Embryonic facial prominence (tissue), 1 donor: Measurements from ENCODE around the gene EXOC6.
A peak's percentile ranks its signal among the peaks of the same experiment; 100 is the strongest.

Source experiments
- DNase-seq: peaks from one replicate; pipeline ENCODE4 v3.0.0-alpha.2; 2016; ENCODE audit errors: extremely low spot score

EXOC6 gene, protein sequence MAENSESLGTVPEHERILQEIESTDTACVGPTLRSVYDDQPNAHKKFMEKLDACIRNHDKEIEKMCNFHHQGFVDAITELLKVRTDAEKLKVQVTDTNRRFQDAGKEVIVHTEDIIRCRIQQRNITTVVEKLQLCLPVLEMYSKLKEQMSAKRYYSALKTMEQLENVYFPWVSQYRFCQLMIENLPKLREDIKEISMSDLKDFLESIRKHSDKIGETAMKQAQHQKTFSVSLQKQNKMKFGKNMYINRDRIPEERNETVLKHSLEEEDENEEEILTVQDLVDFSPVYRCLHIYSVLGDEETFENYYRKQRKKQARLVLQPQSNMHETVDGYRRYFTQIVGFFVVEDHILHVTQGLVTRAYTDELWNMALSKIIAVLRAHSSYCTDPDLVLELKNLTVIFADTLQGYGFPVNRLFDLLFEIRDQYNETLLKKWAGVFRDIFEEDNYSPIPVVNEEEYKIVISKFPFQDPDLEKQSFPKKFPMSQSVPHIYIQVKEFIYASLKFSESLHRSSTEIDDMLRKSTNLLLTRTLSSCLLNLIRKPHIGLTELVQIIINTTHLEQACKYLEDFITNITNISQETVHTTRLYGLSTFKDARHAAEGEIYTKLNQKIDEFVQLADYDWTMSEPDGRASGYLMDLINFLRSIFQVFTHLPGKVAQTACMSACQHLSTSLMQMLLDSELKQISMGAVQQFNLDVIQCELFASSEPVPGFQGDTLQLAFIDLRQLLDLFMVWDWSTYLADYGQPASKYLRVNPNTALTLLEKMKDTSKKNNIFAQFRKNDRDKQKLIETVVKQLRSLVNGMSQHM

DNA sequence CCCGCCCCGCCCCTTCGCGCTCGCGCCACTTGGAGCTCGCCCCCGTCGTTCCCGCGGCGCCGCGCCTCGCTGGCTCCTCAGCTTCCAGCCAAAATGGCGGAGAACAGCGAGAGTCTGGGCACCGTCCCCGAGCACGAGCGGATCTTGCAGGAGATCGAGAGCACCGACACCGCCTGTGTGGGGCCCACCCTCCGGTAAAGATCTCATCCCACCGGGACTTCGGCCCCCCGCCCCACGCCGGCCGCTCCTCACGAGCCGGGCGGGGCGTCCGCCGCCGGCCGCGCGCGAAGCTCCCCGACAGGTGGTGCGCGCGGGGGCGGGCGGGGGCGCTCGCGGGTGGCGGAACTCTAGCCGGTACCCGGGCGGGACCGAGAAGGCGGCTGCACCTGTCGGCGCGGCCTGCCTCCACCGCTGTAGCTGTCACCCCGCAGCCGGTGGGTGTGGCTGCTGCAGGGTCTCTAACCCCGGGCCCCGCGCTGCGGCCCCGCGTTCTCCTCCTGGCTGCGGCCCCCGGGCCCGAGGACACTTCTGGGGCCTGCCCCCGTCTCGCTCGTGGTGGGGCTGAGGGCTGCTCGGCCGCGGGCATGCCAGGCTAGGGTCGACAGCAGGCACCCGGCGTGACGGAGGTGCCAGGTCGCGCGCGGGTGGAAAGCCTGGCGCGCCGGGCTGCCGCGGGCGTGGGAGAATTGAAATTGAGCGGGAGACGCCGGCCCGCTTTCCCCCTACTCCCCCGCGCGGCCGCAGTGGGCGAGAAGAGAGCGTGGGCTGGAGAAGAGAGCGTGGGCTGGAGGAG is at the start of gene EXOC6:
Gene EXOC6, plus strand, starts transcription at position 80 of the 793 bp plus-strand sequence. Its CDS starts 14 bp downstream, at position 94.
- DNase-seq, result peak; percentile 57

DNA sequence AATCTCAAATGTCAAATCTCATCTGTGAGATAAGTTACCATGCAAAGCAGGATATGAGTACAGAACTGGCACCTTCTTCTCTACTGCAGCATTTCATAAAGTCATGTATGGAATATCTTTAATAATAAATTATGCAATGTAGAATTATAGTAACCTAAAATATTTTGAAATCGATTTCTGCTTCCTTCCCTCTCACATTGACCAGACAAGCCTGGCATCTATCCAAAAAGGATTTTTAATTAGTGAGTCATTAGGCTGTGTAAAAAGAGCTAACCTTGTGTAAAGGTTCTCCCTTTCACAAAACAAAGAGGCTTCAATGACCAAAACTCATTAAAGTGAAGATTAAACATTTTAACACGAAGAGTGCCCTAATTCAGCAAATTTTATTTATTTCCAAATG is 48.8 kb upstream of the EXOC6 start:
- DNase-seq, result no peak

- DNase-seq, result no peak
These were observed 48.1 kb upstream of the EXOC6 start for GRCh38 chr10:92800134-92800733.

- DNase-seq, result no peak
These were observed 46.1 kb upstream of the EXOC6 start for GRCh38 chr10:92801978-92802872.

DNA sequence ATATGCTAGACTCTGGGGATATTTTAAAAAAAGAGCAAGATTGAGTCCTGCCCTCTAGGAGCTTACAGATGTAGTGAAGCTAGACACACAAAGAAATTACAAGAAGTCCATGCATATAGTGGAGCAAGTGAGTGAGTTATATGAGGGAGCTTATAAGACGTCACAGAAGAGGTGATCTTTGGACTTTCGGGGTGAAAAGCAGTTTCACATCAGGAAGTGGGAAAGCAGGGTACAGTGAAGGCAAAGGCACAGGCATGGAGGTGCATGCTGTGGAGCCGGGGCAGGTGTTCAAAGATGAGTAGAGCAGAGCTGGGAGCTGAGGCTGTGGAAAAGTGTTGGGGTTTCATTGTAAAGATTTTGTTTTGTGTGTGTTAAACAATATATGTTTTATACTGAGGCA is 38.5 kb upstream of the EXOC6 start:
- DNase-seq, result no peak

- no peak for DNase-seq
These were observed 37.3 kb upstream of the EXOC6 start for GRCh38 chr10:92810934-92811532.

DNA sequence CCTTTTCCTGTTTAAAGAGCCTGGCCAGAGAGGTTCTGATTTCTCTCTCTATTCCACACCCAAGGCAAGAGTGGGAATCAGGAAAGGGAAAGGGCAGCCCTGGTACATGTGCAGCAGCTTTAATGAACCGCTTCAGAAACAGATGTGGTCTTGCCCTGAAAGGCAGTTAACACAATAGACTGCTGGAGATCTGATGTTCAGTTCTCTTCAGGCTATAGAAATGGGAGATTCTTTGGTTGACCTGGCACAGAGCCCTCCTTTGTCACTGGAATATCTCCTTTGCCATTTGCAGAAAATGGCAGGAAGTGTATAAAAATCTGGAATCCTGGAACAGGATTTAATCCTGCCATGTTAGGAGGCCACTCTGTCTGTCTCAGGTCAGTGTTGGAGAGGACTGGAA is 36.3 kb upstream of the EXOC6 start:
- no peak for DNase-seq

DNA sequence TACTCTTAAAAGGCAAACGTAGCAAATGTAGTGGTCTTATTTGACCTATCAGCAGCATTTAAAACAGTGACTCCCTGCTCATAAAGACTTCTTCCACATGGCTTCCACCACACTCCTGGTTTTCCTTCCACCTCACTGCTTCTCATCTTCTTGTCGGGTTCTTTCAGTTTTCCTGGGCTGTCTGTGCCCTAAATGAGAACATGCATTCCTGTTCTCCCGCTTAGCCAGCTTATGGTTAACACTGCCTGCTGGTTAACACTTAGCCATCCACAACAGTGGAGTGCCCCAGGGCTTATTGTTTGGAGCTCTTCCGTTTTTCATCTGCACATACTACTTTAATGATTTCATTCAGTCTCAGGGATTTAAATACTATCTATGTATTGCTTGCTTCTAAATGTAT is 34.3 kb upstream of the EXOC6 start:
- no peak for DNase-seq

GRCh38 chr10:92814790-92815189 is 33.5 kb upstream of the EXOC6 start:
- no peak for DNase-seq

DNA sequence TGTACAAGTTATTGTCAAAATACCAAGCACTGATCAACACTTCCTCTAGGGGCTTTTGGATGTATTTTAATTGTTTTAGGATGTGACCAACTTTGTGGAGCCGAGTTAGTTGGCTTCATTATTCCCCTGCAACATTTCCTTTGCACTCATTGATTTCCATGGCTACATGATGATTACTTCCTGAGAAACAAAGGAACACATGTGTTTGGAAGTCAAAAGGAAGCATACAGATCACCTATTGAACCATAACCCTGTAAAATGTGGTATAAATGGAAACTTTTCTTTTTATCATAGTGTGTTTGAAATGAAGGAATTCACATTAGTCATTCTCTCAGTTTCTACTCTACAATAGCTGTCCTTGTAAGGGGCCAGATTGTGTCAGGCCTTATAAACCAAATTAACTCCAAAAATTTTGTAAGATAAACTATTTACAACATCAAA is 32.2 kb upstream of the EXOC6 start:
- no peak for DNase-seq

DNA sequence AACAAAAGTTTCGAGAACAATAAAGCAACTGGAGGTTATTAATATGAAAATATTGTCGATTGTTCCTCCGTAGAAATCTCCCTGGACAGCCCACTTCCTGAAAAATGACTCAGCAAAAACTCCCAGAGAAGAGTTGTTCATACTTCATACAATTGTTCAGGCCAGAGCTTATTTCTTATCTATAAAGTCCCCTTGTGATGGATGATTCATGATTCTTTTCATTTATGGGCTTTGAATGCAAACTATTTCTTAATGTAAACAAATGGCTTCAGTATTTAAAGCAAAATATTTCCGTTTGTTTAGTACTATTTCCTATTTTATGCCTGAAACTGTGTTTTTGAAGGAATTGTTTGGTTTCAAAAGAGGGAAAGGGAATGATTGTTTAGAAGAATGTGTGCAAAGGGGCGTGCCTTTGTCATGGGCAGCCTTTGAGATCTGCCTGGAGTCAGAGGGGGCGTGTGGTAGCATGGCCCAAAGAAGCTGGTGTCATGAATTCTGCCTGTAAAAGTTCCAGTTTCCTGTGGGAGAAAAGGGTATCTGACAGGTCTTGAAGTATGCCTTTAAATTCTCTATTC is 26.2 kb upstream of the EXOC6 start:
- DNase-seq, result no peak

- no peak for DNase-seq
These were observed 25.4 kb upstream of the EXOC6 start for GRCh38 chr10:92822964-92823363.

DNA sequence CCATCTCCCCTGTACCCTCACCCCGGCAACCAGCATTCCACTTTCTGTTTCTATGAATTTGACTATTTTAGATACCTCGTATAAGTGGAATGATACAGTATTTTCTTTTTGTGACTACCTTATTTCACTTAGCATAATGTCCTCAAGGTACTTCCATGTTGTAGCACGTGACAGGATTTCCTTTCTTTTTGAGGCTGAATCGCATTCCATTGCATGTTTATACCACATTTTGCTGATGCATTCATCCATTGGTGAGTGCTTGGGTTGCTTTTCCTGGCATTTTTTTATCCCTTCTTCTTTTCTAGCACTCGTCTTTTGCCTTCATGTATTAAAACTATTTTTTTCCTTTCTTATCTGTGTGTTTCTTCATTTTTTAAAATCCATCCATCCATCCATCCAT is 22.3 kb upstream of the EXOC6 start:
- DNase-seq, result no peak

GRCh38 chr10:92826504-92826903 is 21.8 kb upstream of the EXOC6 start:
- DNase-seq, result no peak

GRCh38 chr10:92829042-92829785 is 19.1 kb upstream of the EXOC6 start:
- DNase-seq, result no peak

DNA sequence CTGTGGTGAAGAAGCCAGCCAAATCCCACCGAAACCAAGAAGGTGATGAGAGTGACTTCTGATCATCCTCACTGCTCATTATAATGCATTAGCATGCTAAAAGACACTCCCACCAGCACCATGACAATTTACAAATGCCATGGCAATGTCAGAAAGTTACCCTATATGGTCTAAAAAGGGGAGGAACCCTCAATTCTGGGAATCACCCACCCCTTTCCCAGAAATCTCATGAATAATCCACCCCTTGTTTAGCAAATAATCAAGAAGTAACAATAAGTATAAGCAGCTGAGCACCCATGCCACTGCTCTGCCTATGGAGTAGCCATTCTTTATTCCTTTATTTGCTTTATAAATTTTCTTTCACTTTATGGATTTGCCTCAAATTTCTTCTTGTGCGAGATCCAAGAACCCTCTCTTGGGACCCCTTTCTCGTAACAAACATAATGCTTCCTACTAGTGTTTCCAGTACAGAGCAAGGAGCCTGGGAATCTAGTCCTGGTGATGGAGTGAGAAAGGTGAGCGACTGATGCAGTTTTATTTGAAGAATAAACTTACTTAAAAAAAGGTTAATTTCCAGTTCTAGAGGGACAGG is 18.4 kb upstream of the EXOC6 start:
- DNase-seq, result no peak

- DNase-seq, result no peak
These were observed 17.6 kb upstream of the EXOC6 start for GRCh38 chr10:92830478-92831389.

DNA sequence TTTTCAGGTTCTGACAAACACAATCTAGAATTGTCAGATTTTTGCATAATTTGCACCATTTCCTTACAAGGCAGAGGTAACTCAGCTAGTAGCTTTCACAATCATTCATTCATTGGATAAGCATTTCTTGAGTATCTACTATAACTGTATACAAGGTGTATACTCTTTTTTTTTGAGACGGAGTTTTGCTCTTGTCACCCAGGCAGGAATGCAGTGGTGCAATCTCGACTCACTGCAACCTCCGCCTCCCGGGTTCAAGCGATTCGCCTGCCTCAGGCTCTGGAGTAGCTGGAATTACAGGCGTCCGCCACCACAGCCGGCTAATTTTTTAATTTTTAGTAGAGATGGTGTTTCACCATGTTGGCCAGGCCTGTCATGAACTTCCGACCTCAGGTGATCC is 16.2 kb upstream of the EXOC6 start:
- DNase-seq, result no peak
